HG02852 (cell line): ENCODE results near the gene CCM2.

Experiments used
- ATAC-seq: cut with Tn5 transposase; IDR thresholded peaks from one replicate; pipeline ENCODE4 v1.9.1; 2021; ENCODE audit warnings: mild to moderate bottlenecking, moderate library complexity; ENCODE audit not compliant: unreplicated experiment

The CCM2 gene

GRCh38 chr7:45118292-45118691, 118.3 kb downstream of the CCM2 start:
- no peak for ATAC-seq

- no peak for ATAC-seq
These were observed 118.9 kb downstream of the CCM2 start for GRCh38 chr7:45118889-45119331.

GRCh38 chr7:45119550-45119949, 119.5 kb downstream of the CCM2 start:
- no peak for ATAC-seq

- ATAC-seq = no peak
These were observed 123.2 kb downstream of the CCM2 start for GRCh38 chr7:45122975-45123860.

GRCh38 chr7:45123913-45124710, 124.1 kb downstream of the CCM2 start:
- no peak for ATAC-seq

GRCh38 chr7:45125193-45125904, 125.3 kb downstream of the CCM2 start:
- no peak for ATAC-seq
